Endothelial cell of umbilical vein (primary cell): Measurements from ENCODE around the gene SNRPA. TPM values are rescaled to one million over a fixed set of nuclear protein-coding genes. Genes with fewer than 3 reads are reported as not detected.

ENCODE experiments used
- BruUV-seq: library from RNA; stranded (reverse); fragments of 400-500 nt; replicated peaks from 2 replicates; lab custom pipeline; 2021; lab: Mats Ljungman, UMichigan
- CTCF ChIA-PET: fragments of 300-600, 350-600 bp; sonication (Branson Sonifier 250); formaldehyde crosslinking; loops from one replicate; lab custom pipeline; 2021; ENCODE audit warnings: antibody characterized with exemption, inconsistent platforms; lab: Charles Lee
- POLR2A ChIA-PET: fragments of 300-600, 350-600 bp; sonication (Branson Sonifier 250); formaldehyde crosslinking; loops from one replicate; lab custom pipeline; 2021; ENCODE audit warnings: antibody characterized with exemption, inconsistent platforms; lab: Charles Lee
- DNase-seq: peaks from one replicate; pipeline ENCODE4 v3.0.0-alpha.2; 2011; ENCODE audit warnings: low read depth, low spot score
- FAIRE-seq: peaks from 2 replicates; lab custom pipeline; 2011; peaks lifted over from hg19 to GRCh38; lab: Jason Lieb, UNC
- H2AFZ ChIP-seq: 2 replicates; pipeline ENCODE4 v1.6.0; 2012; ENCODE audit warnings: low read depth, low read length, control low read depth, inconsistent platforms
- H3K27ac ChIP-seq: 2 replicates; pipeline ENCODE4 v1.5.1; 2011; ENCODE audit warnings: low read depth, mild to moderate bottlenecking, control low read depth, low read length, moderate library complexity; ENCODE audit not compliant: insufficient read depth
- H3K27me3 ChIP-seq, 2 experiments: 2 replicates each; pipeline versions ENCODE4 v1.6.0 to v1.6.1; 2011; ENCODE audit warnings: low read length in 2 of 2, mixed read lengths in 1 of 2; ENCODE audit not compliant: control insufficient read depth in 2 of 2, insufficient read depth in 2 of 2
- H3K36me3 ChIP-seq, 2 experiments: 2 replicates in 1 of 2; 3 replicates in 1 of 2; pipeline ENCODE4 v1.5.1; 2011; ENCODE audit warnings: low read length in 2 of 2, mild to moderate bottlenecking in 1 of 2, moderate library complexity in 1 of 2; ENCODE audit not compliant: control insufficient read depth in 2 of 2, insufficient read depth in 2 of 2; ENCODE audit errors: extremely low read depth in 1 of 2
- H3K4me1 ChIP-seq: 3 replicates; pipeline ENCODE4 v1.5.1; 2011; ENCODE audit warnings: mild to moderate bottlenecking, low read length; ENCODE audit not compliant: control insufficient read depth, insufficient read depth; ENCODE audit errors: extremely low read depth
- H3K4me2 ChIP-seq: 2 replicates; pipeline ENCODE4 v1.6.1; 2011; ENCODE audit warnings: low read length, control low read depth, mixed read lengths; ENCODE audit not compliant: insufficient read depth
- H3K4me3 ChIP-seq, 3 experiments: fragments of 200-600 bp in 1 of 3; sonication (generic), shearing (Covaris generic) in 1 of 3; replicated peaks in 1 of 3; 2 replicates each; pipeline ENCODE4 v1.5.1; 2011 to 2016; ENCODE audit warnings: control low read depth in 3 of 3, low read length in 3 of 3, mild to moderate bottlenecking in 2 of 3, inconsistent platforms in 1 of 3, low read depth in 1 of 3, moderate library complexity in 1 of 3; ENCODE audit not compliant: insufficient read depth in 1 of 3
- H3K79me2 ChIP-seq: 2 replicates; pipeline ENCODE4 v1.6.0; 2012; ENCODE audit warnings: low read length, inconsistent platforms; ENCODE audit not compliant: control insufficient read depth, insufficient read depth
- H3K9ac ChIP-seq: replicated peaks from 2 replicates; pipeline ENCODE3; 2011; ENCODE audit warnings: low read length, control low read depth; ENCODE audit not compliant: insufficient read depth; ENCODE audit errors: extremely low read depth
- H3K9me1 ChIP-seq: replicated peaks from 3 replicates; pipeline ENCODE4 v1.6.0; 2011; ENCODE audit warnings: mild to moderate bottlenecking, low read length; ENCODE audit not compliant: control insufficient read depth, insufficient read depth; ENCODE audit errors: extremely low read depth
- H3K9me3 ChIP-seq: replicated peaks from 2 replicates; pipeline ENCODE4 v1.5.1; 2012; ENCODE audit warnings: low read length, inconsistent platforms; ENCODE audit not compliant: control insufficient read depth, insufficient read depth
- H4K20me1 ChIP-seq: replicated peaks from 2 replicates; pipeline ENCODE3; 2011; ENCODE audit warnings: mild to moderate bottlenecking, low read length; ENCODE audit not compliant: control insufficient read depth, insufficient read depth; ENCODE audit errors: extremely low read depth
- GATA2 ChIP-seq: IDR thresholded peaks from 2 replicates; pipeline ENCODE4 v1.7.0; 2011; ENCODE audit warnings: low read depth, mild to moderate bottlenecking, moderate library complexity, mixed read lengths, low read length; ENCODE audit not compliant: insufficient read length, insufficient read depth
- MYC ChIP-seq: IDR thresholded peaks from one replicate; pipeline ENCODE4 v1.6.1; 2011; ENCODE audit warnings: mild to moderate bottlenecking, low read depth, low read length
- POLR2A ChIP-seq: IDR thresholded peaks from 2 replicates; pipeline ENCODE4 v1.6.1; 2012; ENCODE audit warnings: low read depth, mild to moderate bottlenecking, control low read depth, low read length
- POLR2AphosphoS5 ChIP-seq: IDR thresholded peaks from 2 replicates; pipeline ENCODE4 v1.6.1; 2012; ENCODE audit warnings: low read depth, mild to moderate bottlenecking, control low read depth, low read length, moderate library complexity; ENCODE audit not compliant: insufficient read depth
- dilution Hi-C: fragments of 300-500 bp; cut with MboI; formaldehyde crosslinking; loops from one replicate; pipeline ENCODE4 v1.15.0; 2019; ENCODE audit warnings: low sequenced_read_pairs; ENCODE audit not compliant: extremely low pct_ligation_motif_present
- intact Hi-C: fragments of 100-400 bp; cut with micrococcal nuclease; formaldehyde crosslinking; loops from one replicate; pipeline ENCODE4 v1.10.0; 2022
- polyA plus RNA-seq, 4 experiments: library from polyadenylated mRNA; depleted of rRNA in 3 of 4; stranded (reverse) in 3 of 4; unstranded in 1 of 4; fragments of >200 nt; gene quantifications; 2 replicates each; pipeline versions ENCODE4 v1.2.1 to v1.2.3, GENCODE V29; 2011 to 2012; ENCODE audit warnings: missing spikeins in 1 of 4
- total RNA-seq: library from RNA; stranded (reverse); gene quantifications from 2 replicates; pipeline ENCODE4 v1.2.3, GENCODE V29; 2021
- TF ChIP-seq, protein P1 (sequence below), 2 donors: IDR thresholded peaks; 1 replicate in 1 of 2; 2 replicates in 1 of 2; pipeline ENCODE4 v1.5.1; 2011; ENCODE audit warnings: low read length in 2 of 2, mild to moderate bottlenecking in 2 of 2, moderate library complexity in 2 of 2, control low read depth in 1 of 2, inconsistent platforms in 1 of 2, low read depth in 1 of 2; ENCODE audit not compliant: insufficient read depth in 1 of 2; ENCODE audit errors: extremely low read depth in 1 of 2
- TF ChIP-seq, protein P2 (sequence below): IDR thresholded peaks from 2 replicates; pipeline ENCODE4 v1.6.1; 2011; ENCODE audit not compliant: insufficient read depth, insufficient read length

SNRPA gene
- total and polyA plus RNA-seq, 2 donors (not counting 3 experiments of a cell fraction or from before 2014, with no cell fraction given), result 84.6 to 131 TPM

DNA sequence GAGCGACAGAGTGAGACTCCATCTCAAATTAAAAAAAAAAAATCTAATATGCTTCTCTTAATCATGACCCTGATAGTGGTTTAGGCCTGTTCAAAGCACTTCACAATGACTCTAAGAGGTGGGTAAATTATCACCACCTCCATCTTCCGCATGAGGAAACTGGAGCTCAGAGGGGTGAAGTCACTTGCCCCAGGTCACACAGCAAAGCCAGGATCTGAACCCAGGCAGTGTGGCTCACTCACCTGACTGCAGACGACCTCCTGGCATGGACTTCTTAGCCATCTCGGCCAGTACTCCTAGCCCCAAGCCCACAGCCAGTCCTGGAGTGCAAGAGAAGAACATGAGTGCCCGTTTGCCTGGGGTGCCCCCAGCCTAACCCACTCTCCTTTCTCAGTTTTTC, 41.2 kb upstream of the SNRPA start:
- DNase-seq (no peak), FAIRE-seq (no peak)
- CTCF ChIA-PET, result no interaction called here
- intact Hi-C loops, result no loop called here
- Histone ChIP-seq H4K20me1 (no peaks in the 10 kb centered on the region), H3K27me3 (no peaks in the 10 kb centered on the region), H3K27ac (no peak overlapping the region), H3K4me3 (no peak overlapping the region), H3K36me3 (peaks cover 0 to 6% of the 10 kb centered on the region in 2 experiments), H2AFZ (no peak overlapping the region), H3K4me2 (no peak overlapping the region), H3K4me1 (peaks cover 5% of the 10 kb centered on the region), H3K9me1 (no peaks in the 10 kb centered on the region), H3K79me2 (no peaks in the 10 kb centered on the region), H3K9ac (no peak overlapping the region), H3K9me3 (no peaks in the 10 kb centered on the region)
- dilution Hi-C loops, result no loop called here
- BruUV-seq, result no TSS peak
- POLR2A ChIA-PET, result no interaction called here
- no peak for TF ChIP-seq POLR2A
- TF ChIP-seq MYC, result no peak
- no peak for TF ChIP-seq POLR2AphosphoS5
- TF ChIP-seq, protein P1, sequence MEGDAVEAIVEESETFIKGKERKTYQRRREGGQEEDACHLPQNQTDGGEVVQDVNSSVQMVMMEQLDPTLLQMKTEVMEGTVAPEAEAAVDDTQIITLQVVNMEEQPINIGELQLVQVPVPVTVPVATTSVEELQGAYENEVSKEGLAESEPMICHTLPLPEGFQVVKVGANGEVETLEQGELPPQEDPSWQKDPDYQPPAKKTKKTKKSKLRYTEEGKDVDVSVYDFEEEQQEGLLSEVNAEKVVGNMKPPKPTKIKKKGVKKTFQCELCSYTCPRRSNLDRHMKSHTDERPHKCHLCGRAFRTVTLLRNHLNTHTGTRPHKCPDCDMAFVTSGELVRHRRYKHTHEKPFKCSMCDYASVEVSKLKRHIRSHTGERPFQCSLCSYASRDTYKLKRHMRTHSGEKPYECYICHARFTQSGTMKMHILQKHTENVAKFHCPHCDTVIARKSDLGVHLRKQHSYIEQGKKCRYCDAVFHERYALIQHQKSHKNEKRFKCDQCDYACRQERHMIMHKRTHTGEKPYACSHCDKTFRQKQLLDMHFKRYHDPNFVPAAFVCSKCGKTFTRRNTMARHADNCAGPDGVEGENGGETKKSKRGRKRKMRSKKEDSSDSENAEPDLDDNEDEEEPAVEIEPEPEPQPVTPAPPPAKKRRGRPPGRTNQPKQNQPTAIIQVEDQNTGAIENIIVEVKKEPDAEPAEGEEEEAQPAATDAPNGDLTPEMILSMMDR (IDR thresholded peaks at IDR 0.05; ENCODE audit: extremely low read depth in 1 of 2, insufficient read depth in 1 of 2, low read depth in 1 of 2, low read length in 2 of 2), result no peak
- TF ChIP-seq, protein P2, sequence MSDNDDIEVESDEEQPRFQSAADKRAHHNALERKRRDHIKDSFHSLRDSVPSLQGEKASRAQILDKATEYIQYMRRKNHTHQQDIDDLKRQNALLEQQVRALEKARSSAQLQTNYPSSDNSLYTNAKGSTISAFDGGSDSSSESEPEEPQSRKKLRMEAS, result no peak

DNA sequence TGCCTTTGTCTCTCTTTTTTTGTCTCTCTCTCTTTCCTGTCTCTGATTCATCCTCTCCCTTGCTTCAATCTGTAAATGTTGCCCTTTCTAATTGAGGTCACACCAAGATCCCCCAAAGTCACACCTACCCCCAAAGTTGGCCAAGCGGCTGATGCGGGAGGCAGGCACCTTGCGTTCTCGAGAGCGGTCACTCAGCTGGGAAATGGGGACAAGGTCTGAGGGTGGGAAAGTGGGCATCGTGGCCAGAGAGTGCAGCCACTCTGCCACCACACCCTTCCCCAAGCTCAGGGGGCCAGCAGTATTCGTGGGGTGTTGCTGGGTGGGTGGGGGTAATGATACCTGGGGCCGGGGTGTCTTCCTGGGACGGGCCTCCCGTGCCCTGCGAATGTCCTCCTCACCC, 37.1 kb upstream of the SNRPA start:
- intact Hi-C loops (no loop called here), dilution Hi-C loops (no loop called here)
- DNase-seq (no peak), FAIRE-seq (no peak)
- no peak overlapping the region for H2AFZ ChIP-seq
- peaks cover 27% of the 10 kb centered on the region for H3K4me1 ChIP-seq
- H3K9ac ChIP-seq, result no peak overlapping the region
- H3K27ac ChIP-seq, result no peak overlapping the region
- peaks cover 17% of the 10 kb centered on the region for H3K79me2 ChIP-seq
- H3K27me3 ChIP-seq, result no peaks in the 10 kb centered on the region
- ChIA-PET CTCF (interaction anchor here (0.6 to 0.7 kb wide), 2 partner anchors 8 to 21 kb away, joined by 3 to 4 read pairs; no protein-coding TSS in a partner anchor), POLR2A (no interaction called here)
- no peaks in the 10 kb centered on the region for H3K9me1 ChIP-seq
- no peak overlapping the region for H3K4me3 ChIP-seq
- no peaks in the 10 kb centered on the region for H4K20me1 ChIP-seq
- TF ChIP-seq GATA2, result no peak
- no peak overlapping the region for H3K4me2 ChIP-seq
- no TSS peak for BruUV-seq
- no peaks in the 10 kb centered on the region for H3K36me3 ChIP-seq
- H3K9me3 ChIP-seq, result no peaks in the 10 kb centered on the region
